ENCODE measurements around the gene PNPLA2. TPM values are rescaled to one million over a fixed set of nuclear protein-coding genes. Genes with fewer than 3 reads are reported as not detected.
A peak's percentile ranks its signal among the peaks of the same experiment; 100 is the strongest.

Gene PNPLA2
- total RNA-seq, 2 donors from 2014 or later = 80.7 to 85.5 TPM

DNA sequence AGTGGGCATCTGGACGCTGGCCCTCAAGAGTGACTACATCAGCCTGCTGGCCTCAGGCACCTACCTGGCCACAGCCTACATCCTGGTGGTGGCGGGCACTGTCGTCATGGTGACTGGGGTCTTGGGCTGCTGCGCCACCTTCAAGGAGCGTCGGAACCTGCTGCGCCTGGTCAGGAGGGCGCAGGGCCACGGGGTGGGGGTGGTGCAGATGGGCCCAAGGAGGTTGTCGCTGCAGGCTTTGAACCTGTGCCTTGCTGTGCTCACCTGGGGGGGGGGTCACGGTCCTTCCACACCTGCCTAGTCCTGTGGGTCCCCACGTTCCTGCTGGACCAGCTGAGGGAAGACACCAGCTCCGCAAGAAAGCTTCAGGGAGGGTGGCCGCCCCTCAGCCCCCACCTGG is 17.6 kb downstream of the PNPLA2 start:
- no peak for DNase-seq (ENCODE audit: low spot score)
- intact Hi-C loops (cut with DNase I) = no loop called here

GRCh38 chr11:836700-837099 is 18.0 kb downstream of the PNPLA2 start:
- DNase-seq (ENCODE audit: low spot score) = no peak
- intact Hi-C loops (cut with DNase I) = no loop called here

- intact Hi-C loops (cut with DNase I) = no loop called here
- no peak for DNase-seq (ENCODE audit: low spot score)
Observed at GRCh38 chr11:837189-837989, 18.7 kb downstream of the PNPLA2 start.

GRCh38 chr11:837990-838307 is 19.2 kb downstream of the PNPLA2 start:
- intact Hi-C loops (cut with DNase I) = no loop called here
- no peak for DNase-seq (ENCODE audit: low spot score)

GRCh38 chr11:838441-839279 is 19.9 kb downstream of the PNPLA2 start:
- intact Hi-C loops (cut with DNase I) = no loop called here
- DNase-seq (ENCODE audit: low spot score) = no peak

GRCh38 chr11:839280-839623 is 20.5 kb downstream of the PNPLA2 start:
- intact Hi-C loops (cut with DNase I) = no loop called here
- no peak for DNase-seq (ENCODE audit: low spot score)

DNA sequence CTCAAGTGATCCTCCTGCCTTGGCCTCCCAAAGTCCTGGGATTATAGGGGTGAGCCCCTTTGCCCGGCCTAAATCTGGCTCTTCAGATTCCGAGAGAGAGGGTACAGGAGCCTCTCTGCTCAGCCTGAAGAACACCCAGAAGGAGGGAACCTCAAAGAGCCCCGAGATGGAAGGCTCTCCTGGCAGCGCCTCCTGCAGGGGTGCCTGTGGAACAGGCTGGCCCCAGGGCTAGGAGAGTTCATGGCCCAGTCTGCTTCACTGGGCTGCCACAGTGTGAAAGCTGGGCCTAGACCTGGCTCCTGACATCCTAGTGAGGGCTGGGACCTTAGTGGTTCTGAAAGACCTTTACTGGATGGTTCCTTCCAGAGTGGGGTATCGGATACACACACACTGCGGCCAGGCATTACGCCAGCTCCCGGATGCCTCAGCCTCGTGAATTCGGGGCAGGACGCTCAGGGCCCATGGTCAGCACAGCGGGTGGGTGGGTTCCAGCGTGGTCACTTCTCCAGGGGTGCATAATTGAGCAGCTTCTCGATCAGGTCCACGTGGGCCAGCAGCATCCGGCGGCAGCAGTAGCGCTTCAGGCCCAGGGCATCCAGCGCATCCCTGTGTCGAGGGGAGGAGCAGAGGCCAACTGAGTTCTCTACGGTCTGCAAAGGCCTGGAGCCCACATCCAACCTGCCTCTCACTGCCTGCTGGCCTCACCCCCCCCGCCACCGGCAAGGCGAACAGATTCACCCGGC is 21.3 kb downstream of the PNPLA2 start:
- intact Hi-C loops (cut with DNase I) = loop anchor here in 1 of 2 donors (5.0 kb wide), 1 partner anchor 1042 kb away; no protein-coding TSS in a partner anchor
- no peak for DNase-seq (ENCODE audit: low spot score)

DNA sequence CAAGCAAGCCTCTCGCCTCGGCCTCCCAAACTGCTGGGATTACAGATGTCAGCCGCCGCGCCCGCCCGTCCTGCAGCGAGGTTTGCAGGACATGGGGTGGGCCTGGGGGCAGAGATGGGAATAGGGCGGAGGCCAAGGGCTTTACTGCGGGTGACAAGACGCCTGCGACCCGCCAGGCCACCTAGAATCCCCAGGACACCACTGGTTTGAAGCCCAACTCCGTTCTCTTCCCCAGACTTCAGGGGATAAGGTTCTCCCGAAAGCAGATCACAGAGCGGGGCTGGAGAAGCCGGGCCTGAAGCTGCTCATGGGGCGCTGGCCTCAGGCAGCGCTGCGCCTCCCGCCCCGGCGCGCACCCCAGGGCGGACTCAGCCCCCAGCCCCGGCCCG is 23.3 kb downstream of the PNPLA2 start:
- intact Hi-C loops (cut with DNase I) = loop anchor here in 1 of 2 donors (5.0 kb wide), 1 partner anchor 1040 kb away; no protein-coding TSS in a partner anchor
- no peak for DNase-seq (ENCODE audit: low spot score)

GRCh38 chr11:842370-843002 is 23.8 kb downstream of the PNPLA2 start, which contains the start of the genes POLR2L and TSPAN4:
Gene POLR2L, minus strand, starts transcription at chr11:842529. Its CDS starts 21 bp downstream, at chr11:842508.
Gene TSPAN4, plus strand, starts transcription at chr11:842852. Its CDS starts 7,453 bp downstream, at chr11:850305.
- peak; percentile 97 for DNase-seq (ENCODE audit: low spot score)
- intact Hi-C loops (cut with DNase I) = loop anchor here in 1 of 2 donors (5.0 kb wide), 1 partner anchor 1040 kb away; no protein-coding TSS in a partner anchor

- DNase-seq (ENCODE audit: low spot score) = no peak
- intact Hi-C loops (cut with DNase I) = loop anchor here in 1 of 2 donors (5.0 kb wide), 1 partner anchor 1039 kb away; no protein-coding TSS in a partner anchor
Observed at GRCh38 chr11:843086-843734, 24.5 kb downstream of the PNPLA2 start.

DNA sequence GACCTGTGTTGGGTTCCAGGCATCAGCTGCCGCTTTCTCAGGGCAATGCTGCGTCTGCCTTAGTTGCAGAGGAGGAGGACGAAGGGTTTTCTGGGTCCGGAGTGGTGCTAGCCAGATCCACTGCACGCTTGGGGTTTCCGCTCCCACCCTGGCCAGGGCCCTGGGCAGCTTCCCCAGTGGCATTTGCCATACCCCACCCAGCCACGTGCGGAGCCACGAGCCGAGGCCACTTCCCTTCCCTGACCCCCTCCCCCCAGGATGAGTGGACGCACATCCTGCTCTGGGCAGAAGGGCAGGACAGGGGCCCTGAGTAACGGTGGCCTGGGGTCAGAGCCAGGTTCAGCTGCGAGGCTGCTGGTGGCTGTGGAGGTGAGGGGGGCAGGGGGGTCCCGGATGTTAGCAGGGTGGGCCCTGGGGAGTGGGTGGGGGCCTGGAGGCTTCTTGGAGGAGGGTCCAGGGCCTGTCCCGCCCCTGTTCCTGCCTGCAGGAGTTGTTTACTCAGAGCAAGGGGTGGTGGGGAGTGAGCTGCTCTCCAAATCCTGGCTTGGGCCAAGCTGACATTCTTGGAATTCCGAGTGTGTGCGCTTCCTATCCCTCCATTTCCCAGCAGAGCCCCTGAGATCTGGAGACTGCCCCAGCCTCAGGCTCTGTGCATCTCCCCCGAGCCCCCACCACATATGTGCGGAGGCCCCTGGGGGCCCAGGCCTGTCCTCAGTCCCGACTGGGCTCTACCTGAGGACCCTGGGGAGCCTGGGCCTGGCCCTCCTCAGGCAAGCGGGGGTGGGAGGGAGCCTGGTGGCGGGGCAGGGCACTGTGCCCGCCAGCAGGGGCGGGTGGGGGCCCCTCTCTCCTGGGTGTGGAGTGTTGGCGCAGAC is 25.3 kb downstream of the PNPLA2 start:
- intact Hi-C loops (cut with DNase I) = loop anchor here in 1 of 2 donors (5.0 kb wide), 1 partner anchor 1038 kb away; no protein-coding TSS in a partner anchor
- peak; percentile 99 for DNase-seq (ENCODE audit: low spot score)

- intact Hi-C loops (cut with DNase I) = loop anchor here in 1 of 2 donors (5.0 kb wide), 1 partner anchor 1037 kb away; no protein-coding TSS in a partner anchor
- DNase-seq (ENCODE audit: low spot score) = peak; percentile 97
Observed at GRCh38 chr11:844693-845644, 26.3 kb downstream of the PNPLA2 start.

DNA sequence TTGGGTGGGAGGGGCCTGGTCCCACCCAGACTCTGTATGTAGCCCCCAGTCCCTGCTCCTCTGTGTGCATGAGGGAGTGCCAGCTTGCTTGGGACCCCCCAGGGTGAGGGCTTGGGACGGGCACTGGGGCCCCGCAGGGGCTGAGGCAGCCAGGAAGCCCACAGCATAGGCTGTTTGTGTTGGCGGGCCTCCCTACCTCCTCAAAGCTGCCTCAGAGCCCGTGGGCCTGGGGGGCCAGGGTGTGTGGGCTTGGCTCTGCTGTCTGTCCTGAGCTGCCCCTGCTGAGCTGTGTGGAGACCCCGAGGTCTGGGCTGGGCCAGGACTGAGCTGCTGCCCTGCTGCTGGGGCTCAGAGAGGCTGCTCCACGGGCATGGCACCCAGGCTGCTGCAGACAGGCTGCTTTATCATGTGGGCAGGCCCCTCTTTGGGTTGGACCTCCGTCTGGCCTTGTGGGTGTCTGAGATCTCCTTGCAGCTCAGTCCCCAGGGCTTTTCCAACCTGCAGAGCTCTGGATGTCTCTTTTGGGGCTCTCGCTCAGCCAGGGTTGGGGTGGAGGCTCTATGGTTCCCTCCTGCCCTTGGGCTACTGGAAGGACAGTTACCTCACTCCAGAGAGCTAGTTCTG is 27.3 kb downstream of the PNPLA2 start:
- intact Hi-C loops (cut with DNase I) = no loop called here
- no peak for DNase-seq (ENCODE audit: low spot score)

GRCh38 chr11:846496-847098 is 27.9 kb downstream of the PNPLA2 start:
- DNase-seq (ENCODE audit: low spot score) = no peak
- intact Hi-C loops (cut with DNase I) = no loop called here

GRCh38 chr11:847876-848275 is 29.2 kb downstream of the PNPLA2 start:
- DNase-seq (ENCODE audit: low spot score) = no peak
- intact Hi-C loops (cut with DNase I) = no loop called here
